Islet of Langerhans (tissue), 1 donor: Measurements from ENCODE around the gene ITIH4.
"Not testable (repeated sequence)": the region's sequence is repeated elsewhere in the genome, so short reads cannot be mapped to it uniquely, and the experiment has no call there.

Experiments
- FAIRE-seq: peaks from one replicate; lab custom pipeline; 2011; peaks lifted over from hg19 to GRCh38; lab: Jason Lieb, UNC

ITIH4 gene

DNA sequence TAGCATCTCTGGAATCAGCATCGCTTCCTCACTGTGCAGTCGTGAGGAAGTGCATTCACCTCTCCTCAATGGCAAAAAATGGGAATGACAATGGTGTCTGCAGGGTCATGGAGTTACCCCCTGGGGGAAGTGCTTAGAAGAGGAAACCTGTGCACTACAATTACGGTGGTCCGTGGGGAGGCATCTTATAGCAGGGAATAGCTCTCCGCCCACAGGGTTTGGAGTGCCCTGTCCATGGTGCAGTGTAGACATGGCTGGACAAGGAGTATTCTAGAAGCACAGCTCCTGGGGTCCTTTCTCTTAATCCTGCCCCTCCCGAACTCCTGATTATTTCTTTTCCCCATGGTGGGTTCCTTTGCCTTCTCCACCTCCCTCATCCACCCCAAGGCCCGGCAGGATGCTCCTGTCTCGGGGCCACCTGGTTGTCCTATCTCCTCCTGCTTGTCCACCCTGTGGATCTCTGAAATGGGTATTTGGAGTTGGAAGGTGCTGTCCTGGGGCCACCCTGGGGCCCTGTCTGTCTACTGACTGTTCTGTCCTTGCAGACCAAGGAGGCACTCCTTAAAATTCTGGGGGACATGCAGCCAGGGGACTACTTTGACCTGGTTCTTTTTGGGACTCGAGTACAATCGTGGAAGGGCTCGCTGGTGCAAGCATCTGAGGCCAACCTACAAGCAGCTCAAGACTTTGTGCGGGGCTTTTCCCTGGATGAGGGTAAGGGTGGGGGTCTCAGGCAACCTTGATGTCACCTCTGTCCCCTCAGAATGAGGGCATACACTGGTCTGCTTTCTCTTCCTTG lies 47.9 kb downstream of the ITIH4 start:
- FAIRE-seq: no peak

DNA sequence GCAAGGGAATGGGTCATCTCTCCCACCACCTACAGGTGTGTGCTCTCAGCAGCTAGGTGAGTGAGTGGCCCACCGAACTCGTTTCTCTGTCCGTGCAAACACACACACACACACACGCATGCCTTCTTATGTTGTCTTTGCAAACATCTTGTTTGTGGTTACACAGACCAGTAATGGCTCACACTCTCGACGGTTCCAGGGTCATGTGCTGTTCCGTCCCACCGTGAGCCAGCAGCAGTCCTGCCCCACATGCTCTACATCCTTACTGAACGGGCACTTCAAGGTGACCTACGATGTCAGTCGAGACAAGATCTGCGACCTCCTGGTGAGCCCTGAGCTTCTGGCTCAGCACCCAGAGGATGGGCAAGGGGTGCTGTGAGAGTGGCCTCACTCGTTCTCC lies 48.7 kb downstream of the ITIH4 start:
- no peak for FAIRE-seq

DNA sequence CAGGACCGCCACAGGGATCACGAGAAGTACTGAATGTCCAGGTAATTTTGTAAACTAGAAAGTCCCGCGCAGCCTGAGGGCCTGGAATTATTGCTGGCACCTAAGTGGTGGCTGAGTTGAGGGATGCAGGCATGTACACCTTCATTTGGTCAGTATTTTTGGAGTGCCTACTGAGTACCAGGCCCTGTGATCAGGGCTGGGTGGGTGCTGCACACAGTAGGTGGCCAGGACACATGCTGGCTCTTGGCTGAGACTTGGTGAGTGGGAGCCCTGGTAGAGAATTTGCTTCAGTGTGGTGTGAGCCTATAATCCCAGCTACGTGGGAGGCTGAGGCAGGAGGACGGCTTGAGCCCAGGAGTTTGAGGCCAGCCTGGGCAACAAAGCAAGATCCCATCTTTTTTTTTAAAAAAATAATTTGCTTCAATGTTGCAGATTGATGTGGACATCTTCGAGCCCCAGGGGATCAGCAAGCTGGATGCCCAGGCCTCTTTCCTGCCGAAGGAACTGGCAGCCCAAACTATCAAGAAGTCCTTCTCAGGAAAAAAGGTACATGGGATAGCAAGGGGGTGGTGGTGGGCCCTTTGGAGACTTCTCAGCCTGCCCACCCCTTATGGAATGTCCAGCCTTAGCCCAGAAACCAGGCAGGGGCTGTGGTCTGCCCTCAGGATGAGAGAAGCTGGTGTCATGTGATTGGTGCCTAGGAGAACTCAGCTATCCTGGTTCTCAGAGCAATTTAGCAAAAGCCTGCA lies 50.5 kb downstream of the ITIH4 start:
- FAIRE-seq: no peak

DNA sequence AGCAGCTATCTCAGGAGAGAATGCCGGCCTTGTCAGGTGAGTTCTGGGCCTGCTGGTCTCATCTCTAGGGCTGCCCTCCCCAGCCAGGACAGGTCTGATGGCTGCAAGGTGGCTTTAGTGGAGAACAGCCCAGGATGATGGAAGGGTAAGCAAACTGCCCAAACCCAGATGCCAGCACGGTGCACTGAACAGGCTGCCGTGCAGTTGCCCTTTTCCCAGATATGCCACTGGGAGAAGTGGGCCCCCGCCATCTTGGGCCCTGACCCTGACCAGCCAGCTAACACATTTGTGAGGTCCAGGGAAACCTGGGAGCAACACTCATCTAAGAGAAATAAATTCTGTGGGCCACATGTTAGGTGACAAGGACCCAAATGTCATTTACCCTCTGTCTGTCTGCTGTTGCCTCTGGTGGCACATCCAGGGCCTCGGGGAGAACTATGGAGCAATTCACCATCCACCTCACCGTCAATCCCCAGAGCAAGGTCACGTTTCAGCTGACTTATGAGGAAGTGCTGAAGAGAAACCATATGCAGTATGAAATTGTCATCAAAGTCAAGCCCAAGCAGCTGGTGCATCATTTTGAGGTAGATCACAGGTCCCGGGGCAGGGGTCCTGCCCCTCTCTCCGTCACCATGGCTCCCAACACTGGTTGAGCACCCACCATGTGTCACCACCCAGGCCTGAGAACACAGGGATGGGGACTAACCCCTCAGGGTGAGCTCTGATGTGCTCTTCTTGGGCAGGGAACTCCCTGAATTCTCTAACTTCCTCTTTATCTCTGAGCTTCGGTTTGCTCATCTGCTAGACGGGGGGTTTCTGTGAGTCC lies 51.2 kb downstream of the ITIH4 start:
- FAIRE-seq: no peak

DNA sequence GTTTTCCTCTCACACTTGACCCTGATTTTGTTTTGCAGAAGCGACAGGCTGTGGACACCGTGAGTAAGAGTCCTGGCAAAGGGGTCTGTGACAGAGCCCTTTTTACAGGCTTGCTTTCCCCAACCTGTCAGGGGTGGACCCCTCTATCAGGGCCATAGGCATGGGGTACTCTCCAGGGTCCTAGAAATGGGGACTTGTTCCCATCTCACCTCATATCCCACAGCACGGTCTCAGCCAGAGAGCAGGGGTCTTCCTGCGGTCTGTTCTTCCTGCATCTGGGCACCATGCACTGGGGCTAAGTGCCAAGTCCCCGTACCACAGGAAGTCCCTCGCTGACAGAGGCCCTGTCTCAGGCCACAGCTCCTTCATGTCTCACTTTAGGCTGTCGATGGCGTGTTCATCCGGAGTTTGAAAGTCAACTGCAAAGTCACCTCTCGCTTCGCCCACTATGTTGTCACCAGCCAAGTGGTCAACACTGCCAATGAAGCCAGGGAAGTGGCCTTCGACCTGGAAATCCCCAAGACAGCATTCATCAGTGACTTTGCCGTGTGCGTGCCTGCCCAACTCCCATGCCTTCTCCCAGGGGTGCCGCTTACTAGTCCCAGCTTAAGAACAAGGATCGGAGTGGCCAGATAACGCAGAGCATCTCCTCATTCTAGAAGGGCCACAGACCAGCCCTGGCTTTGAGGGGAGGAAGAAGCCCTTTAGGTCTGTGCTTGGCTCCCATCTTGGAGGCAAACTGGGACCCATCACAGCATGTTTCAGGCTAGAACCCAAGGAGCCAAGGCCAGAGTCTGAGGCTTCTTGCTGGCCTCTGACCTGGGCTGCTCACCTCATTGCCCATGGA lies 52.3 kb downstream of the ITIH4 start:
- no peak for FAIRE-seq

DNA sequence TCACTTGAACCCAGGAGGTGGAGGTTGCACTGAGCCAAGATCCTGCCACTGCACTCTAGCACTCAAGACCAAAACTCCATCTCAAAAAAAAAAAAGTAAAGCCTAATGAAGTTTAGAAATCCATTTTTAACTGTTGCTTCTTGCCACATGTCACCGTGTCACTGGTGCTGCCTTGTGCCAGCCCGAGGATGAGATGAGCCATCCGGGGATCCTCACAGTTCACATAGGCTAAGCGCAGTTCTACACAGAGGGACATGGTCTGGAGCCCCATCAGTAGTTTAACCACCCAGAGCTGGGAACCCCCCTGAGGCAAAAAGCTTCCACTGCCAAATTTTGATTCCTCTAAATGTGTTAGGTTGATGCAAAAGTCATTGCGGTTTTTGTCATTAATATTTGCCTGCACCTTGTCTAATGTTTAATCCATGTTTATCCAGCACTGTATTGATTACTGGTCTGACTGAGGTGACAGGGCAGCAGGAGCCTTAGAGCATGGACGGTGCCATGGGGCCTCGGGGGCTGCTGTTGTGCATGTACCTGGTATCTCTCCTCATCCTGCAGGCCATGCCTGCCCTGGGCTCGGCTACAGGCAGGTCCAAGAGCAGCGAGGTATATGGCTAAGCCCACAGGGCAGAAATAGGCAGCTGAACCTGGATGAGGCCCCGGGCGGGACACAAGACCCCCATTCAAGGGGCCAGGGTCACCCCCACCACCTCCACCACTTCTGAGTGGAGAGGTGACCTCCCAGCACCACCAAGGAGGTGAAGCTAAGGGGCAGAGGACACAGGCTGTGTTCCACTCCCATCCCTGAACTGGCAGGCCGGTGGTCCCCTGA lies 53.1 kb downstream of the ITIH4 start, which contains the start of gene ITIH1:
TSS of gene ITIH1 (plus strand) at position 473 of the 832 bp plus-strand sequence. CDS start at position 490, 17 bp downstream.
- no peak for FAIRE-seq

DNA sequence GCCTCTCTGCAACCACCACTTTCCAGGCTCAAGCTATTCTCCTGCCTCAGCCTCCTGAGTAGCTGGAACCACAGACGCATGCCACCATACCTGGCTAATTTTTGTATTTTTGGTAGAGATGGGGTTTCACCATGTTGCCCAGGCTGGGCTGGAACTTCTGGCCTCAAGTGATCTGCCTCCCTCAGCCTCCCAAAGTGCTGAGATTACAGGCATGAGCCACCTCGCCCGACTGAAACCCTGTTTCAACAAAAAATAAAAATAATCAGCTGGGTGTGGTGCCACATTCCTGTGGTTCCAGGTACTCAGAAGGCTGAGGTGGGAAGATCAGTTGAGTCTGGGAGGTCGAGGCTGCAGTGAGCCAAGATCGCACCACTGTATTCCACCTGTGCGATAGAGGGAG lies 54.0 kb downstream of the ITIH4 start:
- not testable (repeated sequence) for FAIRE-seq

GRCh38 chr3:52775877-52776276 lies 54.6 kb downstream of the ITIH4 start:
- FAIRE-seq: no peak

- no peak for FAIRE-seq
Measured at GRCh38 chr3:52774901-52775864, 55.3 kb downstream of the ITIH4 start.

DNA sequence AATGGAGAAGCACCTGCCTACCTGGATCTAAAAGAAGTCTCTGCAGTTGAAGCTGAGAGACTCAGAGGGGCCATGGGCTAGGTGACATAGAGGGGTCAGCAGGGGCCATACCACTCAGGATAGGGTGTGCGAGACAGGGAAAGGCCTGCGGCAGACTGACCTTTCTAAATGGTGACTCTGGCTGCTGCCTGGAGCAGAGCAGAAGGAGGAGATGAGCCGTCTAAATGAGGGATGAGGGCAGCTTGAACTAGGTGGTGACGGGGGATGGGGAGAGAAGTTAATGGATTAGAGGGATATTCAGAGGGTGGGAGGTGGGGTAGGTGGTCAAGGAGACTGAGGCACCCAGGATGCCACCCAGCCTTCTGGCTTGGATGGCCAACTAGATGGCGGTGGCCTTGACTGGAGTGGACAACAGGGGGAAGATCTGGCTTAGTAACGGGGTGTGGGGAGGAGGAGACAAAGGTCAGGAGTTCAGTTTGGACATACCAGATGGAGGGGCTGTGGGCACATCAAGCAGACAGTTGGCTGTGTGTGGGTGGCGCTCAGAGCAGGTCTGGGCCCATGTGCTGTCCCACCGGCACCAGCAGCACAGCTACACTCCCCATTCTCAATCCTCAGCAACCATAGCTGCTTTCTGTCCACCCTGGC lies 56.3 kb downstream of the ITIH4 start:
- FAIRE-seq: no peak

GRCh38 chr3:52773361-52774065 lies 57.0 kb downstream of the ITIH4 start:
- FAIRE-seq: no peak

GRCh38 chr3:52771702-52772101 lies 58.8 kb downstream of the ITIH4 start:
- no peak for FAIRE-seq

DNA sequence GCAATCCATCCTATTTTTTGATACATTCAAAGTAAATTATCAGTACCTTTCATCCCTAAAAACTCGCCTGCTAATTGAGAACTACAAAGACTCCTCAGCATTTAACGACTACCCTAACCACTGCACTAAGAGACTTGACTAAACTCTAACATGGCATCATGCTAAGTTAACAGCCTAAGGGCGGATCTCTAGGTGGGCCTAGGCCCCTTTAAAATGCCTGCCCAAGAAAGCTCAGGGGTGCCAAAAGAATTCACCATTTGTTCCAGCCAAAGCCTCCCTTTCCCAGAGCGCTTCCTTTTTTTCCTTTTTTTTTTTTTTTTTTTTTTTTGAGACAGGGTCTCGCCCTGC lies 59.2 kb downstream of the ITIH4 start:
- FAIRE-seq: no peak

GRCh38 chr3:52770496-52771333 lies 59.8 kb downstream of the ITIH4 start, which contains the start of gene NEK4:
TSS of gene NEK4 (minus strand) at chr3:52770940. CDS start at chr3:52770746, 194 bp downstream.
- no peak for FAIRE-seq

GRCh38 chr3:52769786-52770455 lies 60.6 kb downstream of the ITIH4 start:
- FAIRE-seq: no peak

GRCh38 chr3:52763466-52763865 lies 67.0 kb downstream of the ITIH4 start:
- FAIRE-seq: no peak
